COR-L47 (cell line): ENCODE data around the gene SUZ12.
"Not testable (repeated sequence)": the region's sequence is repeated elsewhere in the genome, so short reads cannot be mapped to it uniquely, and the experiment has no call there.

ENCODE experiments used
- DNase-seq: peaks from one replicate; lab custom pipeline; 2025; lab: John Stamatoyannopoulos, UW

The SUZ12 gene

DNA sequence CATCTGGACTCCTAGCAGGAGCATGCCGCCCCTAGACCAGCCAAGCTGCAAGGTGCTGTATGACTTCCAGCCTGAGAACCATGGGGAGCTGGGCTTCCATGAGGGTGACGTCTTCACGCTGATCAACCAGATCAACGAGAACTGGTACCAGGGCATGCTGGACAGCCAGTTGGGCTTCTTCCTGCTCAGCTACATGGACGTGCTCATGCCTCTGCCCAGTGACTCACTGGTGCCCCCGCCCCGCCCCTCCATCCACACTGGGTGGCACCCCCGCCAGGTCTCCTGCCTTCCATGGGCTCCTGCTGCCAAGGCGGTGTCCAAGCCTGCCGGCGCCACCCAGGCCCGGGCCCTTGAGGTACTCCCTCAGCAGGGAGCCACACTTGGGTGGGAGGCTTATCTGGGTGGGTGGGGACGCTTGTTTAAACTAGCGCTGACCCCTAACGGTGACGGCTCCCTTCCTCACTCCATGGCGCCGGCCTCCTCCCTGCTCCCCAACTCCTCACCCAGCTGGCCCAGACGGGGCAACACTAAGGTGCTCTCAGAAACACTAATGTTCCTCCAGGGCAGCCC is 104.6 kb downstream of the SUZ12 start:
- DNase-seq: not testable (repeated sequence)

DNA sequence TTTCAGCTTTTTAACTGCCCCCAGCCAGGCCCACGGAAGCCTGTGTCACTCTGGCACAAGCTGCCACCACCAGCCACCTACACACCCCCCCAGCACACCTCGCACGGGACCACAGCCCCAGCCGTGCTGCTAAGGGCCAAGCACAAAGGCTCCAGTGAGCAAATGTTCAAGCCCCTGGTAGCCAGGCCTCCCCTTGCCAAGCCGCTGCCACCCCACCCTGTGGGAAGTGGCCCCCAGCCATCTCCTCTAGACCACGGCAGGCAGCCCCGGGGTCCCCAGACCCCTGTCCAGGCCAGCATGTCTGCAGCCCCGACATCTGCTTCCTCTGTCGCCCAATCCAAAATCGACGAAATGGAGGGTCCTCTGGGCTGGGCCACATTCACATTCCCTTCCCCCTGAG is 105.5 kb downstream of the SUZ12 start:
- DNase-seq: not testable (repeated sequence)

DNA sequence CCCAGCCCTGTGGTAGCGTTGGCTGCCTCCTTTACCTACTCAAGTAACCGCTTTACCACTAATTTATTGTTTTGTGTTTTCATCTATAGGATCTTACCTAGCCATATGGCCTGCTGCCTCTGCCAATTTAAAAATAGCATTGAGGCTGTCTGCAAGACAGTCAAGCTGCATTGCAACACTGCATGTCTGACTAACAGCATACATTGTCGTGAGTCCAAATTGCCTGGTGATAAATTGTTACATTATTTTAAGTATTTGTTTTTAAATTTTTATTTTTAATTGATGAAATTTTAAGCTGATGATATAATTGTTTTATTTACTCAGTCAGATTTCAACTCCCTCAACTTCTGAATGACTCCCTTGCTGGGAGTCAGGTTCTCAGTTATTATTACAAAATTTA is 108.8 kb downstream of the SUZ12 start:
- not testable (repeated sequence) for DNase-seq

DNA sequence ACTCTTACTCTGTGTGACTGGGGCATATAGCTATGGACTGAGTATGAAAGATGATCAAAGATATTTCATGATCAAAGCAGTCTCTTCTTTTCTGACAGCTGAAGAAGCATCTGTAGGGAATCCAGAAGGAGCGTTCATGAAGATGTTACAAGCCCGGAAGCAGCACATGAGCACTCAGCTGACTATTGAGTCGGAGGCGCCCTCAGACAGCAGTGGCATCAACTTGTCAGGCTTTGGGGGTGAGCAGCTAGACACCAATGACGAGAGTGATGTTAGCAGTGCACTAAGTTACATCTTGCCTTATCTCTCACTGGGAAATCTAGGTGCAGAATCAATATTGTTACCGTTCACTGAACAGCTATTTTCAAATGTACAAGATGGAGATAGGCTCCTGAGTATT is 110.9 kb downstream of the SUZ12 start:
- not testable (repeated sequence) for DNase-seq
